ENCODE data around the gene IQGAP2.

Gene IQGAP2

GRCh38 chr5:76529464-76530344 lies 126.6 kb downstream of the IQGAP2 start:
- peaks cover 18% of the 10 kb centered on the region for H3K4me1 ChIP-seq
- H3K36me3 ChIP-seq (ENCODE audit: control insufficient read depth, insufficient read depth, low read length), result no peaks in the 10 kb centered on the region
- H3K79me2 ChIP-seq, result peaks cover 13% of the 10 kb centered on the region
- no peak overlapping the region for H2AFZ ChIP-seq
- no peak overlapping the region for H3K4me2 ChIP-seq (ENCODE audit: low read length)
- no peak overlapping the region for H3K9ac ChIP-seq
- H3K27me3 ChIP-seq (ENCODE audit: control insufficient read depth, insufficient read depth, low read length), result no peaks in the 10 kb centered on the region
- no peak overlapping the region for H3K4me3 ChIP-seq (ENCODE audit: low read depth, low read length)
- no peaks in the 10 kb centered on the region for H3K9me3 ChIP-seq (ENCODE audit: control insufficient read depth, low read length)
- H3K27ac ChIP-seq, result no peak overlapping the region
- TF ChIP-seq, protein P1, sequence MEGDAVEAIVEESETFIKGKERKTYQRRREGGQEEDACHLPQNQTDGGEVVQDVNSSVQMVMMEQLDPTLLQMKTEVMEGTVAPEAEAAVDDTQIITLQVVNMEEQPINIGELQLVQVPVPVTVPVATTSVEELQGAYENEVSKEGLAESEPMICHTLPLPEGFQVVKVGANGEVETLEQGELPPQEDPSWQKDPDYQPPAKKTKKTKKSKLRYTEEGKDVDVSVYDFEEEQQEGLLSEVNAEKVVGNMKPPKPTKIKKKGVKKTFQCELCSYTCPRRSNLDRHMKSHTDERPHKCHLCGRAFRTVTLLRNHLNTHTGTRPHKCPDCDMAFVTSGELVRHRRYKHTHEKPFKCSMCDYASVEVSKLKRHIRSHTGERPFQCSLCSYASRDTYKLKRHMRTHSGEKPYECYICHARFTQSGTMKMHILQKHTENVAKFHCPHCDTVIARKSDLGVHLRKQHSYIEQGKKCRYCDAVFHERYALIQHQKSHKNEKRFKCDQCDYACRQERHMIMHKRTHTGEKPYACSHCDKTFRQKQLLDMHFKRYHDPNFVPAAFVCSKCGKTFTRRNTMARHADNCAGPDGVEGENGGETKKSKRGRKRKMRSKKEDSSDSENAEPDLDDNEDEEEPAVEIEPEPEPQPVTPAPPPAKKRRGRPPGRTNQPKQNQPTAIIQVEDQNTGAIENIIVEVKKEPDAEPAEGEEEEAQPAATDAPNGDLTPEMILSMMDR (IDR thresholded peaks at IDR 0.05), result no peak

DNA sequence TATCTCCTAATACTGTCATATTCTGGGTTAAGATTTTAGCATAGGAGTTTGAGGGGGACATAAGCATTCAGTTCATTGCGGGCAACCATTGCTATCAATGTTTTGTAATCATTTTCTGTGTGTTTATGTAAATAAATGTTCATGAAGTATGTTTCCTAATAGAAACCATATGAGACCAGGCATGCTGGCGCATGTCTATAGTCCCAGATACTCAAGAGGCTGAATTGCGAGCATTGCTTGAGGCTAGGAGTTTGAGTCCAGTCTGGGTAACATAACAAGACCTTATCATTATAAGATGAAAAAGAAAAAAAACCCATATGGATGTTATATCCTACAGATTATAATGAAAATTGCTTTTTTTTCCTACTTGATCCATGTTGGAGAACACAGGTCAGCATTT lies 129.0 kb downstream of the IQGAP2 start:
- no peak overlapping the region for H3K4me3 ChIP-seq (ENCODE audit: low read depth, low read length)
- no peak overlapping the region for H3K4me2 ChIP-seq (ENCODE audit: low read length)
- no peak overlapping the region for H3K27ac ChIP-seq
- TF ChIP-seq, protein P1 (IDR thresholded peaks at IDR 0.05), result no peak
- H2AFZ ChIP-seq, result no peak overlapping the region
- peaks cover 13% of the 10 kb centered on the region for H3K79me2 ChIP-seq
- no peaks in the 10 kb centered on the region for H3K36me3 ChIP-seq (ENCODE audit: control insufficient read depth, insufficient read depth, low read length)
- H3K9ac ChIP-seq, result no peak overlapping the region
- no peaks in the 10 kb centered on the region for H3K9me3 ChIP-seq (ENCODE audit: control insufficient read depth, low read length)
- no peaks in the 10 kb centered on the region for H3K27me3 ChIP-seq (ENCODE audit: control insufficient read depth, insufficient read depth, low read length)
- peaks cover 20% of the 10 kb centered on the region for H3K4me1 ChIP-seq

- Histone ChIP-seq H3K36me3 (ENCODE audit: control insufficient read depth, insufficient read depth, low read length) (no peaks in the 10 kb centered on the region), H2AFZ (no peak overlapping the region), H3K27ac (no peak overlapping the region), H3K4me2 (ENCODE audit: low read length) (no peak overlapping the region), H3K4me3 (ENCODE audit: low read depth, low read length) (no peak overlapping the region), H3K9me3 (ENCODE audit: control insufficient read depth, low read length) (no peaks in the 10 kb centered on the region), H3K27me3 (ENCODE audit: control insufficient read depth, insufficient read depth, low read length) (no peaks in the 10 kb centered on the region), H3K9ac (no peak overlapping the region), H3K4me1 (peaks cover 18% of the 10 kb centered on the region), H3K79me2 (peaks cover 16% of the 10 kb centered on the region)
- TF ChIP-seq, protein P1 (IDR thresholded peaks at IDR 0.05), result no peak
Observed at GRCh38 chr5:76532973-76533372, 129.9 kb downstream of the IQGAP2 start.

DNA sequence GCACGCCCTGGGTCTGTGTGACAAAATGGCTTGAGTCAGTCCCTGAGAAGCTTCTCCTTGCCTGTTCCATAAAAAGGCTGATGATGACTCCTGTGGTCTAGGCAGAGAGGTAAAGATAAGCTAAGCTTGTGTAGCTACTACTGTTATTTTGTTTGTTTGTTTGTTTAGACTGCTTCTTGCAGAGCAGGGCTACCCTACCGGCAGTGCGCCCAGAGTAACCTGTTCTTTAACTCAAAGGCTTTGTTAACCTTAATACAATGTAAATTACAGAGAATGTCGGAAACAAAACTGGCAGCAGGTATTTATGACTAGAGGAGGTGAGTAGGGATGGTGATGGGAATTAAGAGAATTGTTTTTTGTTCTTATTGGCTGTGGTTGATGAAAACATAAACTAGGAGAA lies 132.5 kb downstream of the IQGAP2 start:
- Histone ChIP-seq H3K27me3 (ENCODE audit: control insufficient read depth, insufficient read depth, low read length) (no peaks in the 10 kb centered on the region), H3K9ac (no peak overlapping the region), H3K9me3 (ENCODE audit: control insufficient read depth, low read length) (no peaks in the 10 kb centered on the region), H3K27ac (no peak overlapping the region), H2AFZ (no peak overlapping the region), H3K36me3 (ENCODE audit: control insufficient read depth, insufficient read depth, low read length) (no peaks in the 10 kb centered on the region), H3K4me3 (ENCODE audit: low read depth, low read length) (no peak overlapping the region), H3K4me2 (ENCODE audit: low read length) (no peak overlapping the region), H3K79me2 (peaks cover 33% of the 10 kb centered on the region), H3K4me1 (peaks cover 18% of the 10 kb centered on the region)
- TF ChIP-seq, protein P1 (IDR thresholded peaks at IDR 0.05), result no peak
